GM12891 (cell line): ENCODE measurements around the gene ARL2.

Experiments used
- DNase-seq: peaks from one replicate; pipeline ENCODE4 v3.0.0; 2011; ENCODE audit warnings: low spot score; ENCODE audit not compliant: insufficient read length
- FAIRE-seq: peaks from 2 replicates; lab custom pipeline; 2011; peaks lifted over from hg19 to GRCh38; lab: Jason Lieb, UNC
- PAX5 ChIP-seq: IDR thresholded peaks from 2 replicates; pipeline ENCODE4 v1.6.1; 2011; ENCODE audit warnings: low read length, moderate library complexity, mild to moderate bottlenecking; ENCODE audit not compliant: insufficient read depth, severe bottlenecking
- POLR2A ChIP-seq: IDR thresholded peaks from 2 replicates; pipeline ENCODE4 v1.6.1; 2011; ENCODE audit warnings: low read depth, low read length, control low read depth
- POLR2AphosphoS5 ChIP-seq: IDR thresholded peaks from 2 replicates; pipeline ENCODE4 v1.6.1; 2011; ENCODE audit warnings: low read depth, low read length, control low read depth
- POU2F2 ChIP-seq: IDR thresholded peaks from 2 replicates; pipeline ENCODE4 v1.6.1; 2011; ENCODE audit warnings: low read depth, mild to moderate bottlenecking, control low read depth, low read length, moderate library complexity
- SPI1 ChIP-seq: IDR thresholded peaks from 2 replicates; pipeline ENCODE4 v1.6.1; 2011; ENCODE audit warnings: low read depth, low read length, control low read depth
- TAF1 ChIP-seq: IDR thresholded peaks from 2 replicates; pipeline ENCODE4 v1.6.1; 2011; ENCODE audit warnings: low read depth, low read length, control low read depth

ARL2 gene

GRCh38 chr11:65066805-65067291, 52.9 kb downstream of the ARL2 start:
- DNase-seq (no peak), FAIRE-seq (no peak)
- TF ChIP-seq POLR2AphosphoS5: no peak
- no peak for TF ChIP-seq PAX5
- no peak for TF ChIP-seq SPI1
- TF ChIP-seq POLR2A: no peak
- TF ChIP-seq TAF1: no peak
- no peak for TF ChIP-seq POU2F2

GRCh38 chr11:65067446-65067845, 53.5 kb downstream of the ARL2 start:
- FAIRE-seq (no peak), DNase-seq (no peak)
- TF ChIP-seq POU2F2 (no peak), SPI1 (no peak), POLR2A (no peak), PAX5 (no peak), POLR2AphosphoS5 (no peak), TAF1 (no peak)

- TF ChIP-seq POU2F2 (no peak), PAX5 (no peak), POLR2A (no peak), TAF1 (no peak), POLR2AphosphoS5 (no peak), SPI1 (no peak)
- DNase-seq: no peak
- peak; percentile 70 for FAIRE-seq
Observed at GRCh38 chr11:65069217-65069616, 55.3 kb downstream of the ARL2 start.
